Osteocyte (in vitro differentiated cells): Measurements from ENCODE around the gene MTA1. TPM values are rescaled to one million over a fixed set of nuclear protein-coding genes. Genes with fewer than 3 reads are reported as not detected.

Experiments
- DNase-seq: peaks from one replicate; pipeline ENCODE4 v3.0.0; 2021; ENCODE audit warnings: mixed read lengths; ENCODE audit not compliant: unreplicated experiment; ENCODE audit errors: extremely low spot score
- H3K27ac Mint-ChIP-seq: one replicate; pipeline ENCODE4 v1.8.0; 2021; ENCODE audit warnings: mild to moderate bottlenecking, mixed read lengths; ENCODE audit not compliant: unreplicated experiment
- H3K27me3 Mint-ChIP-seq: one replicate; pipeline ENCODE4 v1.8.0; 2021; ENCODE audit warnings: mixed read lengths; ENCODE audit not compliant: unreplicated experiment
- H3K36me3 Mint-ChIP-seq: one replicate; pipeline ENCODE4 v1.8.0; 2021; ENCODE audit warnings: mixed read lengths; ENCODE audit not compliant: unreplicated experiment
- H3K4me1 Mint-ChIP-seq: one replicate; pipeline ENCODE4 v1.8.0; 2021; ENCODE audit warnings: mixed read lengths; ENCODE audit not compliant: unreplicated experiment
- H3K4me3 Mint-ChIP-seq: one replicate; pipeline ENCODE4 v1.8.0; 2021; ENCODE audit warnings: mild to moderate bottlenecking, moderate library complexity, mixed read lengths; ENCODE audit not compliant: unreplicated experiment
- H3K9me3 Mint-ChIP-seq: one replicate; pipeline ENCODE4 v1.8.0; 2021; ENCODE audit warnings: mixed read lengths; ENCODE audit not compliant: unreplicated experiment
- CTCF ChIP-seq: fragments of 200-600 bp; sonication (generic); IDR thresholded peaks from 2 replicates; pipeline ENCODE4 v1.5.0; 2021; ENCODE audit warnings: antibody characterized with exemption, mild to moderate bottlenecking, moderate library complexity
- total RNA-seq: library from RNA; stranded (reverse); gene quantifications from 2 replicates; pipeline ENCODE4 v1.2.1, GENCODE V29; 2021

The MTA1 gene
- total RNA-seq, 1 donor from 2014 or later = 132 TPM

- Mint-ChIP-seq H3K4me3 (no peak overlapping the region), H3K27ac (no peak overlapping the region), H3K9me3 (no peaks in the 10 kb centered on the region), H3K36me3 (peaks cover 3% of the 10 kb centered on the region), H3K27me3 (no peaks in the 10 kb centered on the region), H3K4me1 (peaks cover 23% of the 10 kb centered on the region)
- DNase-seq = no peak
- no peak for TF ChIP-seq CTCF
These were observed 47.8 kb downstream of the MTA1 start for GRCh38 chr14:105467249-105467941.

- Mint-ChIP-seq H3K4me3 (no peak overlapping the region), H3K27me3 (no peaks in the 10 kb centered on the region), H3K9me3 (no peaks in the 10 kb centered on the region), H3K27ac (no peak overlapping the region), H3K4me1 (peaks cover 29% of the 10 kb centered on the region), H3K36me3 (peaks cover 3% of the 10 kb centered on the region)
- TF ChIP-seq CTCF = no peak
- DNase-seq = no peak
These were observed 48.4 kb downstream of the MTA1 start for GRCh38 chr14:105467942-105468471.

- no peak for TF ChIP-seq CTCF
- no peak for DNase-seq
- H3K36me3 Mint-ChIP-seq = peaks cover 1% of the 10 kb centered on the region
- H3K4me3 Mint-ChIP-seq = no peak overlapping the region
- H3K27me3 Mint-ChIP-seq = no peaks in the 10 kb centered on the region
- H3K4me1 Mint-ChIP-seq = peaks cover 34% of the 10 kb centered on the region
- no peak overlapping the region for H3K27ac Mint-ChIP-seq
- no peaks in the 10 kb centered on the region for H3K9me3 Mint-ChIP-seq
These were observed 49.1 kb downstream of the MTA1 start for GRCh38 chr14:105468621-105469241.

GRCh38 chr14:105469456-105470349 lies 50.1 kb downstream of the MTA1 start:
- Mint-ChIP-seq H3K4me1 (peaks cover 36% of the 10 kb centered on the region), H3K27ac (no peak overlapping the region), H3K9me3 (no peaks in the 10 kb centered on the region), H3K4me3 (no peak overlapping the region), H3K36me3 (no peaks in the 10 kb centered on the region), H3K27me3 (no peaks in the 10 kb centered on the region)
- no peak for TF ChIP-seq CTCF
- DNase-seq = no peak
